ENCODE data around the gene HOXA1. TPM values are rescaled to one million over a fixed set of nuclear protein-coding genes. Genes with fewer than 3 reads are reported as not detected.
"Not testable (repeated sequence)": the region's sequence is repeated elsewhere in the genome, so short reads cannot be mapped to it uniquely, and the experiment has no call there.

Gene HOXA1
- total RNA-seq, 1 donor from 2014 or later = 2.5 TPM

DNA sequence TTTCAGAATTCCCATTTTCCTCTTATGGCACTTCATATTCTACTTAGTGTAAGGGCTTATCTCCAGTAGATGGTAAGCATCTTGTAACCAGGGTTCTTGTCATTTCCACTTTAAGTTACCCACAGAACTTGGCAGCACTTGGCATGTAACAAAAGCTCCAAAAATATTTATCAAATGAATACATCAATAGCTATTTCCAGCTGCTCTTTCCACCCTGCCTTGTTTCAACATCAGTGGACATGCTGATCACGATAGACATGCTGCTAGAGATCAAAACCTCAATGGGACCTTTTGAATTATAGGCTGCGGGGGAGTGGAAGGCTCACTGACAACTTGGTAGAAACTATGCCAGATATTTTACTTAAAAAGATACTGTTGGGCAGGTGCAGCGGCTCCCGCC is 32.9 kb downstream of the HOXA1 start:
- DNase-seq (ENCODE audit: extremely low read depth, low read depth, low spot score) = no peak

DNA sequence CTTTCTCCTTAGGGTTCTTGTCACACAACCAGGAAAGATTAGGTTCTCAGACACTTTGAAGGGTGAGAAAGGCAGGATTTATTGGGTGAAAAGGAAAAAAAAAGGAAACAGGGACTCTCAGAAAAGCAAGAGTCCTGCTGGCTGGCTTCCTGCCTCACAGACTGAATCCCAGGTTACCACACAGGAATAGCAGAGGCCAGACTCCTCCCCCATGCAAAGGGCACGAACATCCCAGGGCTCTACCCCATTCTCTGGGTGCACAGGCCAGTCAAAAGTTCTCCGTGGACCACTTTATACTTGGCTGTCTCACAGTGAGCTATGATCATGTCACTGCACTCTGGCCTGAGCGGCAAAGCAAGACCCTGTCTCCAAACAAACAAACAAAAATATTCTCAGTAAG is 42.6 kb downstream of the HOXA1 start:
- no peak for DNase-seq (ENCODE audit: extremely low read depth, low read depth, low spot score)

DNA sequence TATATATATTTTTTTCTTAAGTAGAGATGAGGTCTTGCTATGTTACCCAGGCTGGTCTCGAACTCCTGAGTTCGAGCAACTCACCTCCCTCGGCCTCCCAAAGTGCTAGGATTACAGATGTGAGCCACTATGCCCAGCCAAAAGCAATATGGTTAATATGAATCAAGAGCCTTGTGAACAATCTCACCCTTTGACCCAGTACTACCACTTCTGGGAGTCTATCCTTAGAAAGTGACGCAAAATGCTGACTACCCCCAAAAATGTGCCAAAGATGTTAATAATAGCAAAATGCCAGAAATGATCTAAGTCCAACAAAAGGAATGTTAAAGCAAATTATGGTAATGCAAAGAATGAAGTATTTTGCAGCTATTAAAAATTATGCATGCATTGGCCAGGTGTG is 44.3 kb downstream of the HOXA1 start:
- no peak for DNase-seq (ENCODE audit: extremely low read depth, low read depth, low spot score)

DNA sequence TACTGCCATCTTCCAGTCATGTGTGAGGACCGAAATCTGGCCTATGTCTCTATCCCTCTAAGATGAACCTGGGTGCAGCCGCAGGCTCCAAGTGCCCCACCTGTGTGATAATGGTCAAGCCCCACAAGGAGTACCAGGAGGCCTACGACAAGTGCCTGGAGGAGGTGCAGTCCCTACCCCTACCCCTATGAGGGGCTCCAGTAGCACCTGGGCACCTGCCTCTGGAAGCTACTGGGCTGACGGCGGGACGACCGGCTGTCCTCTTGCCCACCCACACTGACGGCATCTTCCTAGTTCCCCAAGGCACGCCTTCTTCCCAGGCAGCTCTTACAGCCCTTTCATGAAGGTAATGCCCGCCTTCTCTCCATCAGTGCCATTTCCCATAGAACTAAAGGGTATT is 47.4 kb downstream of the HOXA1 start:
- DNase-seq (ENCODE audit: extremely low read depth, low read depth, low spot score) = no peak

DNA sequence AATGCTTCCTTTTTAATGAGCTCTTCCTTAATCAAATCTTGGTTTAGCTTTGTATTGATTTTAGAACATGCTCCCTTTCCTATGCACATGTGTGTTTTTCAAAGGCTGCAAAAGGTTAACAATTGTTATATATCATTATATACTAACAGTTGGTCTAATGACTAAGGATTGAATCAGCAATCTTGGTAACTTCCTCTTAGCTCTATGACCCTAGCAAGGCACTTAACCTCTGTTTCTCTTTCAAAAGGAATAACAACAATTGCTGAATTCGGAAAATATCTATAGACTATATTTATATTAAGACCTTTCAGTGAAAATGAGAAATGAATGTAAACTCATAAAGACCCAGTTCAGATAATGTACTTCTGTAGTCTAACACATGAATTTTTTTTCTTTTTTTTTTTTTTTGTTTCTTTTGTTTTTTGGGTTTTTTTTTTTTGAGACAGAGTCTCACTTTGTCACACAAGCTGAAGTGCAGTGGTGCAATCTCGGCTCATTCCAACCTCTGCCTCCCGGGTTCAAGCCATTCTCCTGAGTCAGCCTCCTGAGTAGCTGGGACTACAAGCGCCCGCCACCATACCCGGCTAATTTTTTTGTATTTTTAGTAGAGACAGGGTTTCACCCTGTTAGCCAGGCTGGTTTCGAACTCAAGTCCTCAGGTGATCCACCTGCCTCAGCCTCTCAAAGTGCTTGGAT is 48.8 kb downstream of the HOXA1 start:
- DNase-seq (ENCODE audit: extremely low read depth, low read depth, low spot score) = peak; percentile 25

DNA sequence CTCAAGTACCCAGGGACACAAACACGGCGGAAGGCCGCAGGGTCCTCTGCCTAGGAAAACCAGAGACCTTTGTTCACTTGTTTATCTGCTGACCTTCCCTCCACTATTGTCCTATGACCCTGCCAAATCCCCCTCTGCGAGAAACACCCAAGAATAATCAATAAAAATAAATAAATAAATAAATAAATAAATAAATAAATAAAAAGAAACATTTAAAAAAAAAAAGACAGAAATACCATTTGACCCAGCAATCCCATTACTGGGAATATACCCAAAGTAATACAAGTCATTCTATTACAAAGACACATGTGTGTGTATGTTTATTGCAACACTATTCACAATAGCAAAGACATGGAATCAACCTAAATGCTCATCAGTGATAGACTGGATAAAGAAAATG is 49.8 kb downstream of the HOXA1 start:
- not testable (repeated sequence) for DNase-seq (ENCODE audit: extremely low read depth, low read depth, low spot score)

DNA sequence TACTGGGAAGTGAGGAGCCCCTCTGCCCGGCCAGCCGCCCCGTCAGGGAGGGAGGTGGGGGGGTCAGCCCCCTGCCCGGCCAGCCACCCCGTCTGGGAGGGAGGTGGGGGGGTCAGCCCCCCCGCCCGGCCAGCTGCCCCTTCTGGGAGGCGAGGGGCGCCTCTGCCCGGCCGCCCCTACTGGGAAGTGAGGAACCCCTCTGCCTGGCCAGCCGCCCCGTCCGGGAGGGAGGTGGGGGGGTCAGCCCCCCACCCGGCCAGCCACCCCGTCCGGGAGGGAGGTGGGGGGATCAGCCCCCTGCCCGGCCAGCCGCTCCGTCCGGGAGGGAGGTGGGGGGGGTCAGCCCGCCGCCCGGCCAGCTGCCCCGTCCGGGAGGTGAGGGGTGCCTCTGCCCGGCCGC is 50.7 kb downstream of the HOXA1 start:
- not testable (repeated sequence) for DNase-seq (ENCODE audit: extremely low read depth, low read depth, low spot score)

Other genes starting within 250 kb of the HOXA1 start
- 28.8 and 32.4 TPM in 2 replicates for gene SKAP2, start 231.4 kb downstream of the HOXA1 start, total RNA-seq
- 0.24 and 0.82 TPM in 2 replicates for gene HOXA2, start 6.7 kb upstream of the HOXA1 start, total RNA-seq
- gene HOXA4, start 34.8 kb upstream of the HOXA1 start, total RNA-seq = 3.8 and 6.8 TPM in 2 replicates
- 23.5 and 34.5 TPM in 2 replicates for gene HOXA5, start 47.7 kb upstream of the HOXA1 start, total RNA-seq
- gene HOXA6, start 51.8 kb upstream of the HOXA1 start, total RNA-seq = 0.19 and 3.9 TPM in 2 replicates
- gene HOXA3, start 56.6 kb upstream of the HOXA1 start, total RNA-seq = 5.5 and 6.1 TPM in 2 replicates
- gene HOXA7, start 60.7 kb upstream of the HOXA1 start, total RNA-seq = 12.5 and 17.7 TPM in 2 replicates
- gene HOXA9, start 69.5 kb upstream of the HOXA1 start, total RNA-seq = 14.8 and 36.1 TPM in 2 replicates
- 8.1 and 10.3 TPM in 2 replicates for gene HOXA10, start 78.3 kb upstream of the HOXA1 start, total RNA-seq
- 2.0 and 5.0 TPM in 2 replicates for gene HOXA11, start 89.2 kb upstream of the HOXA1 start, total RNA-seq
- not detected in 2 replicates for gene HOXA13, start 104.1 kb upstream of the HOXA1 start, total RNA-seq
- not detected in 2 replicates for gene EVX1, start 146.8 kb upstream of the HOXA1 start, total RNA-seq

All from glomerular endothelial cell (primary cell).